ENCODE measurements around the gene DUSP19.
"Not testable (repeated sequence)": the region's sequence is repeated elsewhere in the genome, so short reads cannot be mapped to it uniquely, and the experiment has no call there.

Gene DUSP19, protein sequence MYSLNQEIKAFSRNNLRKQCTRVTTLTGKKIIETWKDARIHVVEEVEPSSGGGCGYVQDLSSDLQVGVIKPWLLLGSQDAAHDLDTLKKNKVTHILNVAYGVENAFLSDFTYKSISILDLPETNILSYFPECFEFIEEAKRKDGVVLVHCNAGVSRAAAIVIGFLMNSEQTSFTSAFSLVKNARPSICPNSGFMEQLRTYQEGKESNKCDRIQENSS

DNA sequence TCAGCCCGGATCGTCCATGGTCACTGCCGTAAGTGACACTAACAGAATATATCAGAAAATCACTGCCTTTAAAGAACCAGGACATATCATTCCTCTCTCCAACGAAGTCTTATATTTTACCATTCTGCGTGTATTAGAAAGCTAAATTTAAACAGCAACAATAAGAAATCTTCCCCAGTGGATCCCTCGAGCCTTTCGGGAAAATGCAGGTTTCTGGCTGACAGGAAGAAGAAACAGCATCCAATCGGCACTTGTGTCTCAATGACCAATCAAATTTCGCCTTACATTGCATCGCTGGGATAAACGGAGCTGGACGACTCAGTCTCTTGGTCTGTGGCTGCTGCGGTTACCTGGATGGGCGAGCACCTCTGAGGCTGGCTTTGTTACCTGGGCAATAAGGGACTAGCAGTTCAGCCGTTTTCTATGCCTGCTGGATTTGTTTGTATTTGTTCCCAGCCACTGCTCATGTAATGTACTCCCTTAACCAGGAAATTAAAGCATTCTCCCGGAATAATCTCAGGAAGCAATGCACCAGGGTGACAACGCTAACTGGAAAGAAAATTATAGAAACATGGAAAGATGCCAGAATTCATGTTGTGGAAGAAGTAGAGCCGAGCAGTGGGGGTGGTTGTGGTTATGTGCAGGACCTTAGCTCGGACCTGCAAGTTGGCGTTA, at the start of gene DUSP19:
Gene DUSP19, plus strand, starts transcription at position 284 of the 675 bp plus-strand sequence. Its CDS starts 187 bp downstream, at position 471.
- DNase-seq = peak; percentile 100

GRCh38 chr2:183029219-183029618, 49.3 kb upstream of the DUSP19 start:
- no peak for DNase-seq

GRCh38 chr2:183031911-183032794, 46.4 kb upstream of the DUSP19 start:
- peak; percentile 30 for DNase-seq

DNA sequence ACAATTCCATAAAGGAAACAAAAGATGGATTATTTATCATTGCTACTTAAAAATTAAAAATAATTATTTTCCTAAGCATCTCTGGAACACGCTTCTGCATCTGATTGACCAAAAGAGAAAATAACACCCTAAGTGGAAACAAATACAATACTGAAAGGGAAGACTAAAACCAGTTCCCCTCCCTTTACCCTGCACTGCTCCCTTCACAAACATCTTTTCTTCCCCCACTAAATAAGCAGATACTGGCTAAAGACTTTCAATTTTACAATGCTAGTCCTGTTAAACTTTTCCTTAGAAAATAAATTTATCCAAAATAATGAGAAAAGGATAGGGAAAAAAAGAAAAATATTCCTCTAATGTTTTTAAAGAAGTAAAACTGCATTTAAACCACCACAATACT, 44.6 kb upstream of the DUSP19 start:
- DNase-seq = no peak

DNA sequence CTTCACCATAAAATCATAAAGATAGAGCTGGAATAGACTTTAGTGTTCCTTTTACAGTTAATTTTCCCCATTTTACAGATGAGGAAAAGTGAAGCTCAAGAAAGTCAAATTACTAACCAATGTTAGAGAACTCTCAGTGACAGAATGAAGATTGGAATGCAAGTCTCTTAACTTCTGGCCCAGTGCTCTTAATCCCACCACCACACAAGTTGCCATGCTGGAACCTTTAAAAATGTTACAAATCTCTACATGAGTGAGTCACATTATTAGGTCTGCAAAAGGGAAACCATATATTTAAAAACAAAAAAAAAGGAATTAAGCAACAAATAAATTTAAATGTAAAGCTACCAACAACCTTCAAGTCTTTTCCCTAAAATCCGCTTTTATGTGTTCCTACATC, 43.7 kb upstream of the DUSP19 start:
- no peak for DNase-seq

DNA sequence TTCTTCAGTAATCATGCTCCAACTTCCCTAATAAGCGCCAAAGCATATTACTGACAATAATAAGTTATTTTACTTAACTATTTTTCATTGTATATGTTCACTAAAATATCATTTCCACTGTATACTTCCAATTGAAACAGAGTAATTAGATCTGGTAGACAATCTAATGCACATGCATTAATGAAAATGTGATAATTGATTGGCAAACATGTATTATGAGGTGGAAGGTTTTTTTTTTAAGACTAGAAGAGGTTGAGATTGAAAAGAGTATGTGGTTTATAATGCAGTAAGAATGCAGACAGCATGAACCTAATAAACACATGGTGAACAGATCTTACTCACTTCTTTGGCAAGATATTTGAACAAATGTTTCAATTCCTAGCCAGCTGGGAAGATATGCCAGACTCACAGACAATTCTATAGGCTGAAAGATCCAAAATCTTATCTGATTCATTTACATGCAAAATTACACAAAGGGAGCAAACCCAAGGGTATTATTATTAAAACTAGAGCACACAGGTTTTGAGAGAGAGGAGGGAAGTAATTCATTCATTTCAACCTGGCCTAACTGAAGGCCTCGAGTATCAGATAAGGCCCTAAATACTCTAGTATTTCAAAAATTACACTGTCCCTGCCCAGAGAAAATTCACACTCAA, 43.1 kb upstream of the DUSP19 start:
- DNase-seq = no peak

GRCh38 chr2:183035954-183036669, 42.4 kb upstream of the DUSP19 start:
- DNase-seq = peak; percentile 41

GRCh38 chr2:183037074-183037552, 41.4 kb upstream of the DUSP19 start:
- DNase-seq = peak; percentile 79

- DNase-seq = peak; percentile 95
Observed at GRCh38 chr2:183037553-183038340, 40.8 kb upstream of the DUSP19 start.

- DNase-seq = peak; percentile 98
Observed at GRCh38 chr2:183038341-183039300, 39.9 kb upstream of the DUSP19 start, which contains the start of gene NCKAP1. NCKAP1 (minus strand) TSS chr2:183038457; CDS start chr2:183038099, 358 bp downstream.

- DNase-seq = no peak
Observed at GRCh38 chr2:183040604-183041003, 37.9 kb upstream of the DUSP19 start.

DNA sequence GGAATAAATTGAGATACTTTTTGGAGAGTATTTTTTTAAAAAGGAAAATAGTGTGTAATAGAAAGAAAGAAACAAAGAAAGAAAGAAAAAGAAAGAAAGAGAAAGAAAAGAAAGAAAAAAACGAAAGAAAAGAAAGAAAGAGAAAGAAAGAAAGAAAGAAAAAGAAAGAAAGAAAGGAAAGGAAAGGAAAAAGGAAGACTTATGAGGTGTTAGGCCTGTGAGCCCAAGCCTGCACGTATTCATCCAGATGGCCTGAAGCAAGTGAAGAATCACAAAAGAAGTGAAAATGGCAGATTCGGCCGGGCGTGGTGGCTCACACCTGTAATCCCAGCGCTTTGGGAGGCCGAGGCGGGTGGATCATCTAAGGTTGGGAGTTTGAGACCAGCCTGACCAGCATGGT, 35.0 kb upstream of the DUSP19 start:
- DNase-seq = not testable (repeated sequence)

GRCh38 chr2:183047486-183048125, 30.9 kb upstream of the DUSP19 start:
- peak; percentile 20 for DNase-seq

GRCh38 chr2:183049420-183049819, 29.1 kb upstream of the DUSP19 start:
- DNase-seq = no peak

- DNase-seq = no peak
Observed at GRCh38 chr2:183057333-183057985, 21.1 kb upstream of the DUSP19 start.

GRCh38 chr2:183059561-183059960, 19.0 kb upstream of the DUSP19 start:
- DNase-seq = peak; percentile 51

DNA sequence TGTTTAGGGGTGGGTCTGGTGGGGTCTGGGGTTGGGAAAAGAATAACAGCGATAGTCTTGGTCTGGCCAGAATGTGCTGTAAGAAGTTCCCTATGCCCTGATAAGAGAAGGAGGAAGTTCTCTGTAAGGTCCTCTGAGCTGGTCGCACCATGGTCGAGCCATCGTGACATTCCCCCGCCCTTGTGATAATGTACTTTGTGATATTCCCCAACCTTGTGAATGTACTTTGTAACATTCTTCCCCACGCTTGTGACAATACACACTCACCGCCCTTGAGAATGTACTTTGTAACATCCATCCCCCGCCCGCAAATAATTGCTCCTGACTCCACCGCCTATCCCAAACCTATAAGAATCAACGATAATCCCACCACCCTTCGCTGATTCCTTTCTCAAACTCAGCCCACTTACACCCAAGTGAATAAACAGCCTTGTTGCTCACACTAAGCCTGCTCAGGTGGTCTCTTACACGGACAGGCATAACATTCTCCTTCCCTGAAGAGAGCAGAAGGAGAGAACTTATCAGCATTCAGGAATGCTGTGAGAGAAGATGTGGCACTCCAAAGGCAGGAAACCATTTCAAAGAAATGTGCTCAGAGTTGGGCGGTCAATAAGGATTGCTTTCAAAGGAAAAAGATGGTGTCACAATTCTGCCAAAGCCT, 17.8 kb upstream of the DUSP19 start:
- DNase-seq = no peak

- peak; percentile 69 for DNase-seq
Observed at GRCh38 chr2:183063083-183063482, 15.5 kb upstream of the DUSP19 start.

All from DMS53 (cell line).